GM19438 (cell line): Measurements from ENCODE around the gene ST8SIA1.

Experiments used
- ATAC-seq: cut with Tn5 transposase; IDR thresholded peaks from one replicate; pipeline ENCODE4 v1.9.1; 2021; ENCODE audit warnings: low read depth; ENCODE audit not compliant: unreplicated experiment

ST8SIA1 gene

DNA sequence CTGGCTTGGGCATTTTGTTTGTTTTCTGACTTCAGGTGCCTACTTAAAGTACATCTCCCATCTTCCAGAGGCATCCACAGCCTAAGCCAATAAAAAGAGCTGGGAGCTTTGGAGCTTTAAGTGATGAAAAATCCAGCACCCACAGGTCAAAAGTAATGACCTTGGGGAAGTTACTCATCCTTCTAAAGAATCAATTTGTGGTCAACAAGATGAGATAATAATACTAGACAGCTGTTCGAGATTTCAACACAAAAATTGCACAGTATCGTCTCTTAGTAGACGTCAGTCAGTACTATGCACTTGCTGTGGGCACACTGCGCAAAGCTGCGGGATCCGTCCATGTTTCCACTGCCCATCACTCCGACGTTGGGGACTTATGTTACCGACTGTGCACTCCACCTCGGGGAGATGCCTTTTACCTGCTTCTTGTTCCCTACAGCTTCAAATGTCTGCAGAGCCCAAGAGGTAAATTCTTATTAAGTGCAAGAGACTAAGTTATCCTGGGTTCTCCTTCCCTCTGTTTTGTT lies 1.3 kb downstream of the ST8SIA1 start:
- no peak for ATAC-seq

DNA sequence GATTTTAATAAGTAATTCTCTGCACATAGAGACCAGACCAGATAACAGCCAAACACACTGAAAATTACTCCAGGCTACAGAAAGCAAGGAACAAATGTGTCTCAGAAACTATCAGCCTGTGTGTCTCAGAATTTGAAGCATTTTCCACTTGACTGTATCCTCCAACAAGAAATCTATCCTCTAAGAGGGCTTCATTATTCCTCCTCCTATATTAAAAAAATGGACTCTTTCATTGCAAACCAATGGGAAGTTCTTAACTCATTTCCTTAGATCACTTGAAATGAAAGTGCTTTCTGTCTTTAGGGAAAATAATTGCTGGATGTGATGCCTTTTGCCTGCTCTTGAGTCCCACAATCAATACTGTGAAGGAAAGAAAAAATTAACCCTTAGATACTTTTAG lies 2.3 kb downstream of the ST8SIA1 start:
- no peak for ATAC-seq

DNA sequence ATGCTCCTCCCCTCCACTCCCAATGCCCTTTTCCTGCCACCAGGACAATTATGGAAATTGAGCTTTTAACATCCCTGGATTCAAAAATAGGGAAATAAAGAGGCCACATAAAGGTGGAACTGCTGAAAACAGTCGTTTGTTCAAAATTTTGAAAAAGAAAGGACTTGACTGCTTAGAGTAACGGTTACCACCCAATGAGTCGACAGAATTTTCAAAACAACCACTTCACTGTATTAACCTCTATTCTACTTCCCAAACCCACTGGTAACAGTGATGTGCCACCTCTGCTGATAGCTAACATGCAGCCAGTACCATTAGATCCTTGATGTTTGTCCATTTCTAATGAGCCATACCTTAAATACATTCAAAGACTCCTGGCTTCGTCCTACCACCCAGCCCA lies 4.9 kb downstream of the ST8SIA1 start:
- ATAC-seq, result no peak

DNA sequence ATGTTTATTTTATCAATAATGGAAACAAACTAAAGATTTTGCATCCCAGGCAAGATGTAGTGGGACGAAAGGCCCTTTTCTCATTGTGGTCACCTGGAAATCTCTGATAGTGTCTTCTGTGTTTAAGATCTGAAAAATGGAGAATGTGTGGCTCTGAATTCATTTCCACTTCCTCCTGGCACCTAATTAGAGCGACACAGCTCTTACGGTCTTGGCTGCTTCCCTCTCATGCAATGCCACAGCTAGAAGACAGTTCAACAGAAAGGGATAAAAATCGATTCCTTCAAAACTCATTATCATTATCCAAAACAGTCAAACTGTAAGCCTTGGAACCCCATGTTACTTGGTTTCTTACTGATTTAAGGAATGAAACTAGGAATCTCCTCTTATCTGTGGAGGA lies 9.3 kb downstream of the ST8SIA1 start:
- no peak for ATAC-seq

DNA sequence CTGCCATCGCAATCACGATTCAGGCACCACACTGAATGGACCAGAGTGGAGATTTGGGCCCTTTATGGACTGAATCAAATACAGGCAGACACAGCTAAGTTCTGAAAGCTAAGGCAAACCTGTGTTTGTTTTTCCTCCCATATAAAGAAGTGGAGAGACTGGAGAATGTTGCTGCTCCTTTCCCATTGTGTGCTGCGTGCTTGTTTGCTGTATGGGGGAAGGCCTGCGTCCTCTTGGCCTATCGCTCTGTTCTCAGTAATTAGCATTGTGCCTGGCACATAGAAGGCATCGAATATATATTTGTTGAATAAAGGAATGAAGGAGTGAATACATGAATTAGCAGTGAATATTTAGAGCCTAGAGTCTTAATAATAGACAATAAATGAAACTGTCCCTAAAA lies 12.4 kb downstream of the ST8SIA1 start:
- ATAC-seq, result no peak

DNA sequence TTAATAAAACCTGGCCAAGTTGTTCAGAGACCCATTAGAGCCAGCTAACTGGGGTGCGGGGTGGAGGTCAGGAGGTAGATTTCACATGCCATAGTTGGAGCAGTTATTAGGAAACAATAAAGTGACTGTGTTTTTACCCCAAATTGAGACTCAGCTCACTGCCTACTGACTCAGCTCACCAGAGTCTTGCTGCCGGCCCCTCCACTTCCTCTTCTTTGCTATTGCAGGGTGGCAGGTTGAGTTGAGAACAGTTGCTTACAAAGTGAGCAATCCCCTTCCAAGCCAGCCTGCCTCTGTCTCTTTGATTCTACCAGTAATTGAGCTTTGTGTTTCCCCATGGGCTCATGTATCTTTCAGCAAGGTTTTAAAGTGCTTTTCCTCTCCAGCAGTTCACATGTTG lies 12.9 kb downstream of the ST8SIA1 start:
- no peak for ATAC-seq

DNA sequence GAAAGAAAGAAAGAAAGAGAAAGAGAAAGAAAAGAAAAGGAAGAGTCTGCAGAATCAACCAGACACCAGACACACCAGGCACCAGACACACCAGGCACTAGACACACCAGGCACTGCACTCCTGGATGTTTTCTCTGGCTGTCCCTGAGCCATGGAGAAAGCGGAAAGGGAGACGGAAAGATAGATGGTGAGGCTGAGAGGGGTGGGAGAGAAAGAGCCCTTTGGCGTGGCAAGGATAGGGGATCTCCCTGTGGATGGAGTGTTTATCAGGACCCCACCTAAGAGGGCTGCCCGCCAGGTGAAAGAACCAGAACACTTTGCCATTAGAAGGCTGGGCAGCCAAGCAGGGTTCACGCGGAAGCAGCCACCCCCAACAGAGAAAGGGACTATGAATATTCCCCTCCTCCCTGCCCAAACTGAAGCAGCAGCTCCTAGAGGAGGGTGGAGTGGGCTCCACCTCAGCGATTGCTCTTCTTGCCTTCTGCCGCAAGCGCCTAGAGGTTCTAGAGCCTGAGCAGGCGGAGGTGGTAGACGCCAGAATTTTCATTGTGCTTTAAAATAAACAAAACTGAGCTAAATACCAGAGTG lies 13.4 kb downstream of the ST8SIA1 start:
- no peak for ATAC-seq

DNA sequence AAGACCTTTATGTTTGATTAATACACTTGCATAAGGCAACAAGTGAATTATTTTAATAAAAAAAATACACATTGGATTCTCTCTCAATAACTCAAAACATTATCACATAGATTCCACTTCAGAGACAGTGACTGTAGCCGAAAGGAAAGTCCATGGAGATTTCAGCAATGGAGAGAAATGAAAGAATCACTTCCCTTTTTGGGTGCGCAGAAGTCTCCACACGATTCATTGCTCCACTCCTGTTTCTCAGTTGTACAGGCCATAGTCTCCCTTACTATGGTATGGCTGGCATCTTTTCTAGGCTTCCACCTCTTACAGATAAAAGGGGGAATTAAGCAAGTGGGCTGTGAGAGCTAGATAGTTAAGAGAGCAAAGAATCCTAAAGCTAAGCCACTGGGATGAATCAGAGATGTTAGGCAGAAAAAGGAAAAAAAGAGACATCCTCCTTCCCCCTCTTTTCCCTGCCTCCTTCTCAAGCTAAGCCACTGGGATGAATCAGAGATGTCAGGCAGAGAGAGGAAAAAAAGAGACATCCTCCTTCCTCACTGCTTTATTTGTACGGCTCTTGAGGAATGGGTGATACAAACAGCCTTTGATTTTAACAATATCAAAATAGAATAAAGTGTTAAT lies 16.3 kb downstream of the ST8SIA1 start:
- no peak for ATAC-seq

DNA sequence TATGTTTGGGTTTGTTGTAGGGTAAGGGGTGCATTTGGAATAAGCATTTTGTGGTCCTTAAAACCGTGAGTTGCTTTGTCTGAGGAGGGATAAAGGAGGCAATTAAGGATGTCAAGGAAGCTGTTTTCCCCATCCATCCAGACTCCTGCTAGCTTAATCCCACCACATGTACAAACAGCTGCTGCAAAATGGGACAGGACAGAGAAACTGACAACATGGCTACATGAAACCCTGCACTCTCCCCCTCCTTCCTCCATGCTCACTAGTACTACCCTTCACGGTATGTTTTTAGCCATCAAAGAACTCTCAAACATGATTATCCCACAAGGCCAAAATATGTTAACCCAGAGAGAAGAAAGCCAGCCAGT lies 20.6 kb downstream of the ST8SIA1 start:
- no peak for ATAC-seq

DNA sequence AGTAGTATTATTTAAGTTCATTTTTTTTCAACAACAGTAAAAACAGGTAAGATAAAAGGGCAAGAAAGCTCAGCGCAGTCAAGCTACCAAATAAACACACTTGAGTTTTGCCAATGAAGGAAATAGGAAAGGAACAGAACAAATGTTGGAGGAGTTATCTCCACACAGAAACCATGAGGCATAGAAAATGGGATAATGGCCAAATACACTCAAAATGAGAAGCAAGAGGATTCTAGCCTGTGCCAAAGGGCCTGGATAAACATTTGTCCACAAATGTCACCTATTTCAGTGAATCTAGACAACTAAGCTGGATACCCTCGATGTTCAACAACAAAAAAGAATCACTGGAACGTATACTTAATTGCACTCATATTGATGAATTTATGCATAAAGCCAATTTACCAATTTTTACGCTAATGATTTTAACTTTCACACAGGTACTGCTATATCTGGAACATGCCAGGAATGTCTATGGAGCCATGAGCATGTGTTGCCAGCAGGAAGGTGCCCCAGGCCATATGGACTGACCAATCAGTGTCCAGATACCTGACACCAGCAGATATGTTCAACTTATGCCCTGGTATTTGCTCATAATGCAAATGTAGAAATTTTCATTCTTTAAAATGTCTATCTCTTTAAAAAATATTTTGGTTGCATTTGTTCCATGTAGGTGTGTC lies 21.1 kb downstream of the ST8SIA1 start:
- ATAC-seq, result no peak

DNA sequence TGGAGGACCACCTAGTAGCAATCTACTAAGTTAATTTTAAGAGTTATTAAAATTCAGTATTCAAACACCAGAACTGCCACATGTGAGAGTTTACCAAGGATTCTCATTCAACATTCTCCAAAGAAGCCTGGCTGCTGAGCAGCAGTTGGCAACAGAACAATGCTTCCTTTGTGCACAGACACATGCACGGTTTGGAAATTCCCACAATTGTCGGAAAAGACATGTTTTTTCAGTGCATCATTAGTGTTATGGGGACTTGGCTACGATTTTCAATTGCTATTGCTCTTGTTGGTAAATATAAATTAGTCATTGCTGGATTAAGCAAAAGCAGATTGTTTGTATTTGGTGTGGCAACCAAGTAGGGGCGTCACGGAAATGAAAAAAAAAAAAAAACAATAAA lies 22.2 kb downstream of the ST8SIA1 start:
- no peak for ATAC-seq

DNA sequence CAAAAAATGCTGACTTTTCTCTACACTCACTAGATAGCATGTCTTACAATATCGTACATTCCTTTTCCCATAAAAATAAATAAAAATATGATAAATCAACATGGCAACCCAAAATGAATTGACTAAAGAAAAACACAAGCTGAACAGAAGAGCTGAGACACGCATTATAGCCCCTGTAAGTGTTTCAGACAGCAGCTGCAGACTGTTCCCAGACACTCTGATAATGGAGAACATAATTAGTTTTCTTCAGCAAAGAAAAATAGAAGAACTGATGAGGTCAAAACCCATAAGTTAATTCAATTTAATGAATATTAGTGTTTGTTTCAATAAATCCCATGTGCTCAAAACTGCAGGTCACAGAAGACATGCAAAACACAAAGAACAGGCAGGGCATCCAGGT lies 23.8 kb downstream of the ST8SIA1 start:
- ATAC-seq, result no peak

DNA sequence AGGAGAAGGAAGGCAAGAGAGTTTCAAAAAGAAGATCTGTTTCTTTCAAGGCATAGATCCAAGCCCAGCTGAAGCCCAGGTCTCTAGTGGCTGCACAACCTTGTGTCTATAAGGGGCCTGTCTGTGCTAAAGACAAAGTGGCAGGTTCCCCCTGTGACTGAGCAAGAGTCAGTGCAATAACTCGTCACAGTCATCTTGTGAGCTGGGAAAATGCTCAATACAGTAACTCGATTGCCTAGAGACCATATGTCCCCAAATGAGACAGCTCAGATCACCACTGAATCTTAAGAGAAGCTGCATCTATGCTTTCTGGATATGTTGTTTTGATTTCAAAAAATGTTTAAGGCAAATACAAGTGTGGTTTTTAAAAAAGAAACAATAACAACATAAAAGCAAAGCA lies 24.2 kb downstream of the ST8SIA1 start:
- no peak for ATAC-seq

DNA sequence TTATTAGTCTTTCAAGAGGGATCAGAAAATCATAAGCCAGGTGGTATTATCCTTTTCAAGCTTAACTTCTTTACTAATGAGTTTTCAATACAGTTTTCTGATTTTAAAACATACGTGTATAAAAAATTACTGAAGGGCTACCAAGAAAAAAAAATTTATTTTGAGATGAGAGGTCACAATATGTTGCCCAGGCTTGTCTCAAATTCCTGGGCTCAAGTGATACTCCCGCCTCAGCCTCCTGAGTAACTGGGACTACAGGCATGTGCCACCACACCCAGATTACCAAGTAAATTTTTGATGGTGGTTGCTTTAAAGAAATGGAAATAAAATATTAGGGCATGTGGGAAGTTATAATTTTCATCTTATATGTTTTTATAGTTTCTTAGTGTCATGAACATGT lies 26.7 kb downstream of the ST8SIA1 start:
- no peak for ATAC-seq

DNA sequence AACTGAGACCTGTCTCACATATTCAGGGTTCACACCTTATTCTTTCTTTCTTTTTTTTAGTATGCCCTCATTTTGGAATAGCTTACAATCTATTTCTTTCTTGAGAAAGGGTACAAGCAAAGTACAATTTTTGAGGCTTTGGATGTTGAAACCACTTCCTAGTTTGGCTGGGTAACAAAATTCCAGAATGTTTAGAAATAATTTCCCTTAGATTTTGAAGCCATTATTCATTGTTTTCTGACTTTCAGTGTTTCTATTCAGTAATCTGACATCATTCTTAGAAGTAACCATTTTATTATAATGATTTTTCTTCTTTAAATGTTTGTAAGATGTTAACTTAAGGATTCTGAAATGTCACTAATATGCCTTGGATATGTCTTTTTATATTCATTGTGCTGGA lies 28.2 kb downstream of the ST8SIA1 start:
- ATAC-seq, result no peak

DNA sequence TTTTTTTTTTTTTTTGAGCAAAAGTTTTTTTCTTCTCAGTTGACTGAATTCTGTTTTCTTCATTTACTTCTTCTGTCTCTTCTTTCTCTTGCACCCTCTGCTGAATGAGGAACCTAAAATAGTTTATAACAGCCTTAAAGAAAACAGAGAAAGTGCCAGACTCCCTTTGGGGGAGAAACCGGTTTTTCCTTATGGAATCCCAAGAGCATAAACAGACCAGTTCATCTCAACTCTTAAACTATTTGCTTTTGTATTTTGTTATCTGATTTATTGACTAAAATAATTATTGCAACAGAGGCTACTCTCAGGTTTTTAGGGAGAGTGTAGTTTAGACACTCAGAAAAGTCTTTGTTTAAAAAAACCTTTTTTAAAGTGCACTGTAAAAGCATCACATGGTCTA lies 30.2 kb downstream of the ST8SIA1 start:
- no peak for ATAC-seq

DNA sequence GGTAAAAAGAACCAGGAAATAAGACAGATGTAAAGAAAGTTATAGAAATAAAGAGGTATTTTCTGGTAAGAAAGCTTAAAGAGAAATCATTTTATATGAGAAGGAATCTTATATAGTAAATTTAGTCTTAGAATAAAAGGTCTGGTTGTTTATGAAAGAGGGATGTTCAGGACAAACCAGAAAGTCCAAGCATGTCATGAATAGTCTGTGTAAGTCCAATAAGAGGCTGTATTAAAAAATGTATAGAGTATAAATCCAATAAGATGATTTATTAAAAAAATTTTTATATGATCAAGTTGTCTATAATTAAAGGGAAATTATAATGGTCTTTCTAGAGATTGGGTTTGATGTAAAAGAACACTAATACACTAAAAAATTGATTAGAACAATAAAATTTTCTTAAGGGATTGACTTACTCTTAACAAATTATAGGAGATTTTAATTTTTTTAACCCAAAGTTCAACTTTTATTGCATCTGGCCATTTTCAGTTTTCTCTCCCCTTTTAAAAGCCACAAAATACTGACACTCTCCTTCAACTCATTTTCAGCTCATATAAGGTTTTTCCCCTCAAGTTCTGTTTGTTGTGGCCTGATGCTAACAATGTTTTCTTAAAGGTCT lies 35.1 kb downstream of the ST8SIA1 start:
- ATAC-seq, result no peak

DNA sequence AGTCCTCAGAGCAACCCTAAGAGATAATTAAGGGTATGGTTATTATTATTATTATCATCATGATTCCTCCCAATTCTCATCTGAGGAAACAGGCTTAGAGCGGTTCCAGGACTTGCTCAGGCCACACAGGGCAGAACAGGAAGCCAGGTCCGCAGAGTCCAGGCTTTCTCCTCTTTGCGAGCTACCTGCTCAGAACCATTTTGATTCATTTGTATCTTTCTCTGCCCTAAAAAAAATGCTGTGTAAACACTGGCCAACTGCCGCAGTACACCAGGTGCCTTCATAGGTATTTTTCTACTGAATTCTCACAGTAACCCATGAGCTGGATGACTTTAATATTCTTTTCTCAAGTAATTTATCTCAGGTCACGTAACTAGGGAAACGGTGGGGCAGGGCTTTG lies 45.3 kb downstream of the ST8SIA1 start:
- ATAC-seq, result no peak

DNA sequence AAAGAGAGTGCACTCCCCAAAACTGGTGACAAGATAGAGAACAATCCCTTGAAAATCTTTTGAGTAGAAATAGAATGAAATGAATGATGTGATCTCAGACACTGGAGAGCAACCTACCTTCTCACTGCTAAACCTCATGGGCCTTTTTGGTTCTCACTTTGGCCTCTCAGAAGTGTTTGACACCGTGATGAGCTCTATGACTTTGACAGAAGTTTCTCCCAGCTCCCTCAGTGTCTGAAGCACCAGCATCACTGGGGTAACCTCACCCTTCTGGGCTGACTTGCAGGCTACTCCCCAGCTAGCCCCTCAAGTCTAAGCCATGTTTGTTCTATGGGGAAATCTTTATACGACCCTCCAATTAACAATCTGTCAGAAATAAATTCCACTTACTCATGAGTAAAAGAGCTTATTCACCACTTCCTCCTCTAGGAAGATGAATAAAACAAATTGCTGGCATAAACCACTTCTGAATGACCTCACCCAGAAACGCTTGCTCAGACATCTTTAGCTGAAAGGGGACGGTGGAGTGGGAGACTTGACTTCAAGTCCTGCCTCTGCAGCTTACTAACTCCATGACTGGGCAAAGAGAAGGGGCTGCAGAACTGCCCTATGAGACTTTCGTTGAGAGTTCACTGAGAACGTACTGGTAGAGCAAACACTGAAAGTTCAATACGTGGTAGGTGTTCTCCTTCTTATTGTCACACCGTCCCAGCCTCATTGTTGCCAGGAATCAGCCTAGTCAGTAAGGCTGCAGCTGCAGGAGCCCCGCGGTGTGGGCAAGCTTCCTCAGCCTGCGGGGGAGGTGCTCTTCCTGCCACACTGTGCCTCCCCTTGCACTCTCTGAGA lies 46.5 kb downstream of the ST8SIA1 start:
- no peak for ATAC-seq

DNA sequence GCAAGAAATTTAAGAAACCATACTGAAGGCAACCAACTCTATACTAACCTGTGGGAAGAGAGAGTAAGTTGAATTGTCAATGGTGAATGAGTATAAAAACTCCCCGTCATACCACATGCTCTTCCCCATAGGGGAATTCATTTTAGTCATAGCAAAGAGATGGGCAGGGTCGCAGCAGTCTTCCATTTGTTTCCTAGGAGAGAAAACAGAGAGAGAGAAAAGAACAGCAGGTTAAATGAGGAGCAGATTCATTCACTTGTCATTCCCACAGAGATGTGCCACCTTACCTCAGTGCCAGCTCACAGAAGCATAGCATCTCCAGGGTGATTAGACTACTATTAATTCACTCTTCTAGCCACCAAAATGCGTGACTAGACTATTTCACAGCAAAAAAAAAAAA lies 47.4 kb downstream of the ST8SIA1 start:
- no peak for ATAC-seq

DNA sequence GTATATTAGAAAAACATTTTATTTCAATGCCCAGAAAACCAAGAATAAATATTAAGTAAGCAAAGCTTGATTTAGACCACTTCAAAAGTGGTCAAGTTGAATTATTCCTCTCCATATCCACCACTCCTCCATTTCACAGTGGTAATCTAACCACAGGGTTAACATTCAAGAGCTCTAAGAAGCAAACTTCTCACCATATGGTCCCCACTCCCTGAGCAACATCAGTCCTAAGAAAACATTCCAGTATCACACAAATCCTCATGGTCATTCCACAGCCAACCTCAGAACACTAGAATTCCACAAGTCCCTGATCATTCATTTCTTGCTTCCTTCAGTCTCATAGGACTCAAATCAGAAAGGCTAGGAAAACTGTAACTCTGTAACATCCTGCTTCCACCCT lies 47.9 kb downstream of the ST8SIA1 start:
- no peak for ATAC-seq
